Esophagus muscularis mucosa (tissue), 4 donors: Measurements from ENCODE around the gene AIF1L. TPM values are rescaled to one million over a fixed set of nuclear protein-coding genes. Genes with fewer than 3 reads are reported as not detected.

ENCODE experiments used
- DNase-seq: peaks from one replicate; pipeline ENCODE4 v3.0.0-alpha.2; 2017; ENCODE audit errors: extremely low spot score
- H3K27ac ChIP-seq, 4 donors: fragments of 200-600 bp; sonication (generic); replicated peaks in 1 of 4; 1 replicate in 3 of 4; 2 replicates in 1 of 4; pipeline ENCODE4 v1.5.1; 2016 to 2019; ENCODE audit warnings: mild to moderate bottlenecking in 1 of 4
- H3K27me3 ChIP-seq, 4 donors: fragments of 200-600 bp; sonication (generic); one replicate each; pipeline versions ENCODE4 v1.5.1 to v1.6.0; 2016 to 2019
- H3K36me3 ChIP-seq, 4 donors: fragments of 200-600 bp; sonication (generic); one replicate each; pipeline ENCODE4 v1.5.1; 2016 to 2019
- H3K4me1 ChIP-seq, 4 donors: fragments of 200-600 bp; sonication (generic); one replicate each; pipeline ENCODE4 v1.5.1; 2016 to 2019
- H3K4me3 ChIP-seq, 4 donors: fragments of 200-600 bp; sonication (generic); 1 replicate in 2 of 4; 2 replicates in 2 of 4; pipeline ENCODE4 v1.5.1; 2016 to 2019; ENCODE audit warnings: mild to moderate bottlenecking in 4 of 4, moderate library complexity in 1 of 4
- H3K9me3 ChIP-seq, 4 donors: fragments of 200-600 bp; sonication (generic); 1 replicate in 3 of 4; 2 replicates in 1 of 4; pipeline ENCODE4 v1.5.1; 2016 to 2019
- CTCF ChIP-seq, 3 experiments: fragments of 200-600 bp in 2 of 3; fragments of 450-650 bp in 1 of 3; sonication (generic) in 2 of 3; IDR thresholded peaks; one replicate each; pipeline ENCODE4 v1.5.1; 2017 to 2019; ENCODE audit warnings: antibody characterized with exemption in 3 of 3, mild to moderate bottlenecking in 2 of 3, moderate library complexity in 1 of 3
- EP300 ChIP-seq: sonication (generic); formaldehyde crosslinking; IDR thresholded peaks from one replicate; pipeline ENCODE4 v1.6.1; 2017; ENCODE audit warnings: antibody characterized with exemption
- POLR2A ChIP-seq: fragments of 450-650 bp; IDR thresholded peaks from one replicate; pipeline ENCODE4 v1.6.1; 2017; ENCODE audit warnings: antibody characterized with exemption, moderate library complexity, mild to moderate bottlenecking, low read depth
- POLR2AphosphoS5 ChIP-seq, 2 donors: sonication (generic); formaldehyde crosslinking; IDR thresholded peaks; one replicate each; pipeline ENCODE4 v1.6.1; 2017; ENCODE audit warnings: antibody characterized with exemption in 2 of 2
- WGBS: methylation state at CpG from one replicate; pipeline ENCODE4 v1.1.5; 2018; 5-methylcytosine and 5-hydroxymethylcytosine counted together
- intact Hi-C: fragments of 100-400 bp; cut with DNase I; formaldehyde crosslinking; loops from one replicate; pipeline ENCODE4 v1.15.1; 2023
- total RNA-seq, 4 donors: library from RNA; depleted of rRNA; stranded (reverse); fragments of >200 nt; gene quantifications; one replicate each; pipeline versions ENCODE4 v1.1.0 to v1.2.1, GENCODE V29; 2016

Gene AIF1L
- total RNA-seq, 4 donors from 2014 or later = 9.1 to 24.8 (median 19.3) TPM

GRCh38 chr9:131056781-131057506, 39.4 kb upstream of the AIF1L start:
- intact Hi-C loops = loop anchor here (5.0 kb wide), 1 partner anchor 280 kb away; no protein-coding TSS in a partner anchor

GRCh38 chr9:131060900-131061630, 35.3 kb upstream of the AIF1L start:
- no peaks in the 10 kb centered on the region for H3K36me3 ChIP-seq
- no peak overlapping the region for H3K4me3 ChIP-seq
- TF ChIP-seq POLR2A (no peak), POLR2AphosphoS5 (IDR thresholded peaks at IDR 0.05) (no peak)
- 80% methylated on average over 11 of the region's 21 CpGs for WGBS
- no peak for DNase-seq
- H3K9me3 ChIP-seq = no peaks in the 10 kb centered on the region
- H3K27me3 ChIP-seq = peaks cover 0 to 37% (median 0%) of the 10 kb centered on the region in 4 donors
- H3K27ac ChIP-seq = no peak overlapping the region
- intact Hi-C loops = no loop called here
- no peaks in the 10 kb centered on the region for H3K4me1 ChIP-seq

More at GRCh38 chr9:131056781-131057506, 39.4 kb upstream of the AIF1L start:
- TF ChIP-seq POLR2AphosphoS5 (IDR thresholded peaks at IDR 0.05) (no peak), POLR2A (no peak), EP300 (no peak), CTCF (IDR thresholded peaks at IDR 0.05) (no peak)
- H3K36me3 ChIP-seq = no peaks in the 10 kb centered on the region
- no peak overlapping the region for H3K27ac ChIP-seq
- H3K4me3 ChIP-seq = no peak overlapping the region
- no peak for DNase-seq
- 89% methylated on average over 9 of the region's 14 CpGs for WGBS
- no peaks in the 10 kb centered on the region for H3K9me3 ChIP-seq
- H3K27me3 ChIP-seq = peaks cover 0 to 36% (median 0%) of the 10 kb centered on the region in 4 donors
- no peaks in the 10 kb centered on the region for H3K4me1 ChIP-seq

- Histone ChIP-seq H3K27me3 (peaks cover 0 to 38% (median 0%) of the 10 kb centered on the region in 4 donors), H3K4me3 (no peak overlapping the region), H3K9me3 (no peaks in the 10 kb centered on the region), H3K4me1 (no peaks in the 10 kb centered on the region), H3K36me3 (no peaks in the 10 kb centered on the region), H3K27ac (no peak overlapping the region)
- DNase-seq = no peak
- intact Hi-C loops = no loop called here
- no peak for TF ChIP-seq POLR2AphosphoS5 (IDR thresholded peaks at IDR 0.05)
- TF ChIP-seq CTCF (IDR thresholded peaks at IDR 0.05) = no peak
- TF ChIP-seq EP300 = no peak
- TF ChIP-seq POLR2A = no peak
- 68% methylated on average over 8 of the region's 9 CpGs for WGBS
Measured at GRCh38 chr9:131062969-131063368, 33.4 kb upstream of the AIF1L start.

- Histone ChIP-seq H3K4me3 (no peak overlapping the region), H3K9me3 (no peaks in the 10 kb centered on the region), H3K4me1 (no peaks in the 10 kb centered on the region), H3K36me3 (no peaks in the 10 kb centered on the region), H3K27me3 (peaks cover 0 to 60% (median 0%) of the 10 kb centered on the region in 4 donors), H3K27ac (no peak overlapping the region)
- intact Hi-C loops = no loop called here
- no peak for DNase-seq
- TF ChIP-seq POLR2AphosphoS5 (IDR thresholded peaks at IDR 0.05) = no peak
- no peak for TF ChIP-seq POLR2A
- no peak for TF ChIP-seq EP300
- TF ChIP-seq CTCF (IDR thresholded peaks at IDR 0.05) = no peak
- WGBS = 94% methylated on average over 7 of the region's 7 CpGs
Measured at GRCh38 chr9:131065599-131065998, 30.7 kb upstream of the AIF1L start.

- peaks cover 0 to 59% (median 0%) of the 10 kb centered on the region in 4 donors for H3K27me3 ChIP-seq
- WGBS = 68% methylated on average over 9 of the region's 9 CpGs
- H3K27ac ChIP-seq = no peak overlapping the region
- H3K36me3 ChIP-seq = no peaks in the 10 kb centered on the region
- no peak overlapping the region for H3K4me3 ChIP-seq
- no peak for TF ChIP-seq POLR2A
- no peak for TF ChIP-seq EP300
- no peak for TF ChIP-seq POLR2AphosphoS5 (IDR thresholded peaks at IDR 0.05)
- no peak for TF ChIP-seq CTCF (IDR thresholded peaks at IDR 0.05)
- intact Hi-C loops = no loop called here
- no peaks in the 10 kb centered on the region for H3K4me1 ChIP-seq
- no peak for DNase-seq
- H3K9me3 ChIP-seq = no peaks in the 10 kb centered on the region
Measured at GRCh38 chr9:131067625-131068024, 28.7 kb upstream of the AIF1L start.
